Measurements from ENCODE around the gene CTR9.

CTR9 gene

DNA sequence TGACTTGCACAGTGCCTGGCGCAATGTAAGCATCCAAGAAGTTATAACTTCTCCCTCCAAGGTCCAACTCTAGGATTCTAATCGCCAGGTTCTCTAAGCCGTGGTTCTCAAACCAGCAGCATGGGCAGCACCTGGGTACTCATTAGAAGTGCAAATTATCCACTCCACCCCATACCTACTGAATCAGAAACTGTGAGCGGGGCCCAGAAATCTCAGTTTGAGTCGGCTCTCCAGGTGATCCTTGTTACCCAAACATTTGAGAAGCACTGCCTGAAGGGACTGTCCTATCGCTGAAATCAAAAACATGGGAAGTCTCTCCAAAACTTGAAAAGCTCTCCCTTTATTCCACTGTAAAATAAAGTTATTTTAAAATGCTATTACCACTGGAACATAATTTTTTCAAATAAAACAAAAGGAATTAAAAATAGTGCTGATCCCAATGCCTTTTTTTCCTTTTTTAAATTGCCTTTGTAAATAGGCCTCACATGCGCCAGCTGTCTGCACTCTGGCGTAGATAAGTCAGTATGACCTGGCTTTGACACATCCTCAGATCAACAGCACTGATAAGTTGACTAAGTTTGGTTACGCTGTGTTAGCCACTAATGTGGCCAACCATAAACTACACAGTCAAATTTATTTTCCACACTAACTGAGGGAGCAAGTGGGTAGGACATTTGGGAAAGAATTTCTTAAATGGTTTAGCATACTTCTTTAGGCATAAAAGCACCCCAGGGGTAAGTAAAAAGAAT is 8.4 kb upstream of the CTR9 start:
- no peak for DNase-seq (ENCODE audit: low read depth)

DNA sequence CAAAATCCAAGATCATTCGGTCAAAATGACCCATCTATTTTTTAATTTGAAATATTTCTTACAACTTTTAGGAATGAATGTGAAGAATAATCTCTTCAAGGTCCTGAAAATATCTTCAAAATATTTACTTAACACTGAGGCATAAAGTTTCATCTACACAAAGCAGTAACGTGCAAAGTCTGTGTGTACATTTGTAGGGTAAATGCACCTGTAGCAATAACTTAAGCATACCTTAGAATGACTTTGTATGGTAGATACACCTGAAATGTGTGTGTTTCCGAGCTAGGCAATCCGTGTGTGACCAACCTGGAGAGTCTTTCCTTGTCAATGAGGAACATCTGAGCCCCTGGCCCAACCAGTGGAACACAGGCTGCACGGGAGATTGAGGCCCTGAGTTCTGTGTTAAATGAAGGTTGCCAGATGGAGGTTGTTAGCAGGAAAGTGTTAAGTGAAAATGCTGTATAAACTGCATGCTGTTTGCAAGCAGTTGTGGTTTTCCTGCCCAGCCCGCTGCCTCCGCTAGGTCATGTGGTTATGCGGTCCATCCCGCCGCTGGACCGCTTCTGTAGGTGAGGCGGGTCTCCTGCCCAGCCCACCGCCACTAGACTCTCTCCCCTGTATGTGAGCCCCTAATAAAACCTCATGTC is 7.6 kb upstream of the CTR9 start:
- no peak for DNase-seq (ENCODE audit: low read depth)

DNA sequence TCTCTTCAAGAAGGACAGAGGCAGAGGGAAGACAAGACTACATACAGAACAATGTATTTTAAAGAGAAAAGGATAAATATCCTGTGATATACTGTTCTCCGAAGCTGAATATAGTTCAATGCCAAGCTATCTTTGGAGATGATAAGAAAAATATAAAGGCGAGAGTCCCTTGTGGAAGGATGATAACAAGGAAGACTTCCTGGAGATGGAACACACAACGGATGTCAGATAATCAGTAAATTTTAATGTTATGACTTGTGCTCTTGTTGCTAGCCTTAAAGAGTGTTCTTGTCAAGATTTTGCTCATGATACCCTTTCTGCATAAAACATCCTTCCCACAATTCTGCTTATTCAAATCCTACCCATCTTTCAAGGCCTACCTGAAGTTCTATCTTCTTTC is 6.8 kb upstream of the CTR9 start:
- DNase-seq (ENCODE audit: low read depth), result no peak

DNA sequence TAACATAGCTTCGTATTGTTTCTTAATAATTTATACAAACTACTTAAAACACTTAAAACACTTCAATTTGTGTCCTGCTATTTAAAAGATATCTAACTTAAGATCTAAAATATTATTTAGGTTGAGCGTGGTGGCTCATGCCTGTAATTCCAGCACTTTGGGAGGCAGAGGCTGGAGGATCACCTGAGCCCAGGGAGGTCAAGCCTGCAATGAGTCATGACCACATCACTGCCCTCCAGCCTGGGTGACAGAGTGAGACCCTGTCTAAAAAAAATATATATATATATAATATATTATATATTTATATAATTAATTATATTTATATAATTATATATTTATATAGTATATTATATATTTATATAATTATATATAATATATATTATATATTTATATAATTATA is 4.2 kb upstream of the CTR9 start:
- no peak for DNase-seq (ENCODE audit: low read depth)

DNA sequence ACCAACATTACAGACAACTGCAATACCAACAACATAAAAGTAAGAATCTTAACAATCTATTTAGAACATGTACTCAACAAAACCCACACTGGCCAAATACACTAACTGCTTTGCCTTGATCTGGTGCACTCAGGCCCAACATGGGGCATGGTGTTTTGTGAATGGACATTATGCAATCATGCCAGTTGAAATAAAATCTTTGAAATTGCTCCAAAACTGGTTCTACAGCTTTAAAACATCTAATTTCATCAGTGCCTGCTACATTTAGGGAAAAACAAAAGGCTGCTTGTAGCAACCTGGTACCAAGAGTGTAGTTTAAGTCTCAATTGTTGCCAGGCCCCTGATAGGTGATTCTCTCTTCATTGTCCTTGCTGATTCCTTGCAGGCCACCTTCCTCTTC is 3.3 kb upstream of the CTR9 start:
- no peak for DNase-seq (ENCODE audit: low read depth)

DNA sequence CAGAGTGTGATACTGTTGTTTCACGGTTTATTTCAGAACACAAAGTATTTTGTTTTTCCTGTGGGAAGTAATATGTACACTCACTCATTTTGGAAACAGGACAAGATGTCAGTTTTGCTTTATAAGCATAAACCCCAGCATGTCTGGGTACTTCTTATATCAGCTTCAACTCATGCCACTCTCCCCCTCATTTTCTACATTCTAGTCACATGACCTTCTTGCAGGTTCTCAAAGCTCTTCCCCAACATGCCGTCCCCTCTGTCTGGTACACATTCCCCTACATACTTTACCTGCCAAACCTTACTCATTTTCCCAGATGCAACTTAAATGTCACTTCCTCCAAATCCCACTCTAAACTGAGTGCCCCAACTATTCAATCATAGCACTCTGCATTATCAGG is 1.6 kb upstream of the CTR9 start:
- no peak for DNase-seq (ENCODE audit: low read depth)

DNA sequence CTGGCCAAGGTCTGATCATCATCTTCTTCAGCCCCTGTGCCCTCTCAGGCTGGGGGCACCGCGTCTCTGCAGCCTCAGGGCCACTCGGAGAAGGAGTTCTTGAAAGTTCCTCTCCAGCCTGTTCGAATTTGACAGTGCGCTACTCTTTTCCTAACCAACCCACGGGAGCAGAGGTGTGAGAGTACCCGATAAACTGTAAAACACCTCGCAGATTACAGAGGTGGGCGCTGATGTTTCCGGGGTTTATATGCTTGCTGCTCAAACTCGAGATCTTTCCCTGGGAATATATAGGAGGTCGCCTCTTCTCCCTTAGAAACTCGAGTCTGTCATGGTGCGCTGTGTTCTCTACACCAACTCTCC is 515 bp downstream of the CTR9 start:
- DNase-seq (ENCODE audit: low read depth), result no peak

DNA sequence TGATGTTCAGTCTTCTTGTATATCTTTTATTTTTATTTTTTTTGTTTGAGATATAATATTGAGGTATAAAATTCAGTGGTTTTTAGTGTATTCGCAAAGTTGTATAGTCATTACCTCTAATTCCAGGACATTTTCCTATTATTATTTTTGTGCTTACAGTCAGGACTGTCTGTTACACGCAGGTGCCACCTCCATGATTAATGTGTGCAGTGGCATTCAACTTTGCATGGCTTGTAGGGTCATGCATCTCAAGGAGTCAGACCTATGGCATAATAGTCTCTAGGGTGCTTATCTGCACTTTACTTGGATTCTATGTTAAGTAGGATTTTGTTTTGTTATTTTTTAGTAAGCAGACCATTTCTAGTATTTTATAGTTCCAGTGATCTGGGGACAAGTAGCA is 1.0 kb downstream of the CTR9 start:
- no peak for DNase-seq (ENCODE audit: low read depth)

DNA sequence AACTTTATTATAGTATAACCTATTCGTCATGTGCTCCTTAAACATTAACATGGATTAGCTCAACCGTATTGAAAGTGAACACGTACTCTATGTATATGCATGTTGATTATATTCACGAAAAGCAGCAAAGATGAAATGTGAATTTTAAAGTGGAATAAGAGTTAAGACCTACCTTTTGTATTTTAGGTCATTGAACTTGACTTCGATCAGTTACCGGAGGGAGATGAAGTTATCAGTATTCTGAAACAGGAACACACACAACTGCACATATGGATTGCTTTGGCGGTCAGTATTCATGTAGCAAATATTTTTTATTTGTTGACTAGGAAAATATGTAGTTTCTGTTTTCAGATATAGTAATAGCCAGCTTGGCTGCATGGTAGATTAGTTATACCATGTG is 1.4 kb downstream of the CTR9 start:
- no peak for DNase-seq (ENCODE audit: low read depth)

DNA sequence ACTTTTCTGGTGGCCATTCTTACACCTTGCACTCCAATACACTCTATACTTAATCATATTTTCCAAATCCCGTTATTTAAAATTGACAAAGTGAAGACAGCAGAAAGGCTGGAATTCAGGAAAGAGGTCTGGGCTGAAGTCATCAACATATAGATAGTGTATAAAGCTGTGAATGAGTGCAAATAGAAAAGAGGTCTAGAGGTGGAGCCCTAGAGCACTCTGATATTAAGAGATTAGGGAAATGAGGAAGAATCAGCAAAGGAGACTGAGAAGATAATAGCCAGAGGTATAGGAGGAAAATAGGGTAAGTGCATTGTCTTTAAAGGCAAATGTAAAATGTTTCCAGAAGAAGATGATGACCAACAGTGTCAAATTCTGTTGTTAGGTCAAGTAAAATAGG is 7.9 kb downstream of the CTR9 start:
- DNase-seq (ENCODE audit: low read depth), result no peak

DNA sequence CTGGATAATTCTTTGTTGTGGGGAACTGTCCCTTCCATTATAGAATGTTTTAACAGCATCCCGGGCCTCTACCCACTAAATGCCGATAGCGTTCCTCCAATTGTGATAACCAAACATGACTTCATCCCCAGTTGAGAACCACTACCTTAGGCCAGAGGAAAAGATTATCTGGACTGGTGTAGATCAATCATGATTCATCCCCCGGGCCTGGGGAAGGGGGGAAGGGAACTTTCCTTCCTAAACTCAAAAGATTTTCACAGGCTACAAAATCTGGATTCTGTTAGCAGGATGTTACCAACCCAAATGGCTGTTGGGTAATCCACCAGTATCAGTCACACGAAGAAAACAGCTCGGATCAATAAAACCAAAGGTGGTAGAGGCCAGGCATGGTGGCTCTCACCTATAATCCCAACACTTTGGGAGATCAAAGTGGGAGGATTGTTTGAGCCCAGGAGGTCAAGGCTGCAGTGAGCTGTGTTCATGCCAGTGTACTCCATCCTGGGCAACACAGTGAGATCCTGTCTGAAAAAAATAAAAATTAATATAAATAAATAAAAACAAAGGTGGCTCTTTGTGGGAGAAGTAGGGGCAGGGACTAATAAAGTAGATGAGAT is 10.1 kb downstream of the CTR9 start:
- no peak for DNase-seq (ENCODE audit: low read depth)

DNA sequence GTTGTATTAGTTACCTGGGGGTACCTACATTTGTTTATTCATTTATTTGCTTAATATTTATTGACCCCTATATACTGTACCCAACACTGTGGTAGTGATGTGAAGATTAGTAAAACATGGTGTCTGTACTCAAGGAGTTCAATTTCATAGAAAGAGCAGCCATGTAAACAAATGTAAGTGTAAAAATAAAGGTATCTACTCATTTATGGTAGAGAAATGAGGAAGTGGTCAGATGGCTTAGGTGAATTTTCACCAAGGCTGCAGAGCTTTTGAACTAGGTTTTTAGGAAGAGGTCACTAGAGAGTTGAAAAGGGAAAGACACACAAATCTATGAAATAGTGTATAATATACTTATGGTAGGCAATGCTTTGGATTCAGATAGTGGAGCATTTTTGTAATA is 11.1 kb downstream of the CTR9 start:
- no peak for DNase-seq (ENCODE audit: low read depth)

DNA sequence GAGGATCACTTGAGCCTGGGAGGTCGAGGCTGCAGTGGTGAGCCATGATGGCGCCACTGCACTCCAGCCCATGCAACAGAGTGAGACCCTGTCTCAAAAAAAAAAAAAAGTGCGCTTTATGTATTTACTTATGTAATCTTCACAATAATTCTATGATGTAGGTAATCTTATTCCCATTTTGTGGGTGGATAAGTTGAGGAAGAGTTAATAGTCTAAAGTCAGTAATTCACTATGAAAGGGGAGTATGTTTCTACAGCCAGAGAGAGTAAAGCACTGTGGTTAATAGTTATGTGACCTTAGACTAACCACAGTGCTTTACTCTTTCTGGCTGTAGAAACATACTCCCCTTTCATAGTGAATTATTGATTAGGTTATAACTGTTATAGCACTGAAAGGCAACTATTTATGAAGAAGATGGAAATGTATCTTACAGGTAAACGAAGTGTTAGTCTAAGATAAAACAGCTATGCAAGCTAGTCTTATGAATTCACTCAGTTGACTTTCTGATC is 11.9 kb downstream of the CTR9 start:
- no peak for DNase-seq (ENCODE audit: low read depth)

DNA sequence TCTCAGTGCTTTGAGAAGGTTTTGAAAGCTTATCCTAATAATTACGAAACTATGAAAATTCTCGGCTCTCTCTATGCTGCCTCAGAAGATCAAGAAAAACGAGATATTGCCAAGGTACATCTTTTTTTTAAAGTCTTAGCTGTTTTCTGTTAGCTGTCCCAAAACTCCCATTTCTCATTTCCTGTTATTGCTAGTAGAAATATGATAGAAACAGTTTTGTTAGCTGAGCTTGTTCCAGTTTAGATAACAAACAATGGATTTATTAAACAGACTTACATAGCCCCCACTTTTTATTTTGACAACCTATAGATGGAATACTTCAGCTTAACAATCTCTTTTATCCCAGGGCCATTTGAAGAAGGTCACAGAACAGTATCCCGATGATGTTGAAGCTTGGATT is 12.7 kb downstream of the CTR9 start:
- no peak for DNase-seq (ENCODE audit: low read depth)

DNA sequence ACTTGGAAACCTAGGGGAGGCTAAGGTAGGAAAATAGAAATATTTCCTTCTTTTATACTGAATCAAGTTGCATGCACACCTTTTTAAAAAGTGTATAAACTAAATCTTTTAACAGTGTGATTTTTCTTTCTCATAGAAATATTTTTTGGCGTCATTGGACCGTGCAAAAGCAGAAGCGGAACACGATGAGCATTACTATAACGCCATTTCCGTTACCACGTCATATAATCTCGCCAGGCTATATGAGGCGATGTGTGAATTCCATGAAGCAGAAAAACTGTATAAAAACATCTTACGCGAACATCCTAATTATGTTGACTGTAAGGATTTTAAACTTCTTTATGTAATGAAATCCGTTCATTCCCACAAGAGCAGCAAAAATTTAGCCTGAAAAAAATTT is 13.4 kb downstream of the CTR9 start:
- no peak for DNase-seq (ENCODE audit: low read depth)

DNA sequence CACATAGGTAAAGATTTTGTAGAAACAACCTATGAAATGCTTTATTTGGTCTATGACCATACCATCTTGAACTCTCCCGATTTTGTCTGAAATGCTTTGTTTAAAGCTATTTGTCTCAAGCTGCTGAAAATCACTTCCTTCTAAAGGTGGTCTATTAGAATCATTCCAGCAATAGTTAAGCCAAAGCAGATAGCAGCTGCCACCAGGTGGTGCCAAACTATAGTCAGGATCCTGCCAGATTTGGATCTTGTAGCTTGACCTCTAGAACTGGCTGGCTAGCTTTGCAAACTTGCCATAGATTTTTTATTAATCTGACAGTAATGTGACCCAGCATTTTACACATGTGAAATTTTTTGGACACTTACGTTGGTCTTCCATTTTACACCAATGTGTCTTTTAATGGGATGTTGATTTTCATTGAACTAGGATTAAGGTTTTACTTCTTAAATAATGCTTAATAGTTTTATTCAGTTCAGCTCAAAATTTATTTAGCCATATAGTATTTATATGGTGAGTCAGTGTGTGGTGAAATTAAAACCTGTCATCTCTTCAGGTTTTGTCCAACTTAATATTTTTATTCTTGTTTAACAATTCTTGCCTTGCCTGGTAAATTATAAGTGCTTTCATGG is 19.7 kb downstream of the CTR9 start:
- no peak for DNase-seq (ENCODE audit: low read depth)

DNA sequence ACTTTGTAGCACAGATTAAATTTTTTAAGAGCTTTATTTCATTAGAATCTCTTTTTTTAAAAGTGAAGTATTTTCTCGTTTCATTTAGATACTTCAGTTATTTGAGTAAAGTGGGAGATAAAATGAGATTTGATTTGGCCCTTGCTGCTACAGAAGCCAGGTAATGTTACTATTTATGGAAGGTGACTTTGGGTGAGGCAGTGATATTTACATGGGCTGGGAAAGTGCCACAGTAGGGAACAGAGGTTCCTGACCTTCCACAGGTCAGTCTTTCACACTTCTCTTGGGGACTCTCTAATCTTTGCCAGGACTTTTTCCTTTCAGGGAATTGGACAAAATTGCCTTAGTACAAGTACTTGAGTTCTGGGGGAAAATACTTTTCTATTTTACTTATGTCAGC is 20.4 kb downstream of the CTR9 start:
- DNase-seq (ENCODE audit: low read depth), result no peak

DNA sequence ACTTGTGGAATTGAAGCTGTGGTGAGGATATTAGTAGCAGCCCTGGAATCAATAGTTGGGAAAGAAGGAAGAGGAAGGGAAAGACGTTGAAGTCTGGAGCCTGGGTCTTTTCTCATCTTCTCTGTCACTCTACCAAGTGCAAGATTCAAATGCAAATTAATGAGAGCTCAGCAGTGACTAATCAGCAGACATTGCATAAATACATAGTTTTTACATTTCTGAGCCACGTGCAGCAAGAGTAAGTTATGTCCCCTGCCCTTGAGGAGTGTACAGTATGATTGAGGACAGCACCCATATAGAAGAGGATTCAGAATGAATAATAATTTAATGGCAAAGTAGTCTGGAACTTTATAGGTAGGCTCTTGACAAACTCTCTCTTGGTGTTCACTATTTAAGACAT is 23.8 kb downstream of the CTR9 start:
- DNase-seq (ENCODE audit: low read depth), result no peak

DNA sequence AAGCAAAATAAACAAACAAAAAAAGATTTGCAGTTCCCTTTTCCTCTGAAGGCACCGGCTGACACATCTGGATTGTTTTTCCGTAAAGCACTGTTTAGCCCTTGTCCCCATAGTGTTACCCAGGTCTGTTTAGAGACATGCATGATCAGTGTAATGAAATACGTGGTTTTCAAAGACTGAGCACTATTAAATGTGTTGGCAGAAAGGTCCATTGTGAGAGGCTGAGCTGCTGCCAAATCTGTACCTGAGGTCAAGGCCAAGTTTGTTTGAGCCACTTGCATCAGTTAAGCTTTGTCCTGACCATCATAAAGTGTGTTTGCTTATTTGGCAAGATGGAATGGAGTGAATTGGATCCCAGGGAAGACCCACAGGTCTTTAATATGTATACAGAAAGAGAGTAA is 26.3 kb downstream of the CTR9 start:
- no peak for DNase-seq (ENCODE audit: low read depth)

DNA sequence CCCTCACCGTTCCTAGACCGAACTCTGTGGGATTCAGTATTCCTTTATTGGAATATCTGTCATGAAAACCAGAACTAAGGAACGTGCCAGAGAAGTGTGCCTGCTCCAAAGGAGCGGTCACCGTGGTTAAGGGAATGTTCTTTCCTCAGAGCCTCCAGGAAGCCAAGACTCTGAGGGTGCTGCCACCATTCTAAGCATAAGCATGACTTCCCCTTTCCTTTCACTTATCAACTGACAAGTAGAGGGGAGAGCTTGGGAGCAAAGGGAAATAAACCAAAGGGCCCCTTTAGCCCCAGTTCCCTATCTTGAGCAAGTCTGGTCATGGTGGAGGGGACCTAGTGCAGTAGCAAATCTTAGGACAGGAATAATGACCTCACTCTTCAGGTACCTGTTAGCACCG is 26.8 kb downstream of the CTR9 start:
- DNase-seq (ENCODE audit: low read depth), result no peak

DNA sequence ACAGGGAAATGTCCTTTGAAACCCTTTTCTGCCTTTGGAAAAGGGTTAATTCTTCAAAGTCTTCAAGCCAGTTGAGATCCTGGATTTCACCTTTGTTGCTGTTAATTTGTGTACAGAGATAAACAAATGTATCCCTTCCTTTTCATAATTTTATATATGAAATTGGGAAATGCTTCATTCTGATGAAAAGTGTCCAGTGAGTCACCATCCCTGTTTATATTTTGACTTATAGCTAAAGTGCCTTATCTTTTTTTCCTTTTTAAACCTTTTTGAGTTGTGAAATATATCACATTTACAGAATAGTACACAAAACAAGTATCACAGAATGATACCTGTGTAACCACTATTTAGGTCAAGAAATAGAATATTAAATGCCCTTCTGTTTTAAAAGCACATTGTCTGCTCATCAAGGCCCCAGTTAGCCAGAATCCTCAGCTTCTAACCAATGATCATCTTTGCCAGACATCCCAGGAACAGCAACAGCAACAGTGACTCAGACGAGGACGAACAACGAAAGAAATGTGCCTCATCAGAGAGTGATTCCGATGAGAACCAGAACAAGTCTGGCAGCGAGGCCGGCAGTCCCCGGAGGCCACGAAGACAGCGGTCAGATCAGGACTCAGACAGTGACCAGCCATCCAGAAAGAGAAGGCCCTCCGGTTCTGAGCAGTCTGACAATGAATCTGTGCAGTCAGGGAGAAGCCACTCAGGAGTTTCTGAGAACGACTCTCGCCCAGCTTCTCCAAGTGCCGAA is 27.3 kb downstream of the CTR9 start:
- no peak for DNase-seq (ENCODE audit: low read depth)

DNA sequence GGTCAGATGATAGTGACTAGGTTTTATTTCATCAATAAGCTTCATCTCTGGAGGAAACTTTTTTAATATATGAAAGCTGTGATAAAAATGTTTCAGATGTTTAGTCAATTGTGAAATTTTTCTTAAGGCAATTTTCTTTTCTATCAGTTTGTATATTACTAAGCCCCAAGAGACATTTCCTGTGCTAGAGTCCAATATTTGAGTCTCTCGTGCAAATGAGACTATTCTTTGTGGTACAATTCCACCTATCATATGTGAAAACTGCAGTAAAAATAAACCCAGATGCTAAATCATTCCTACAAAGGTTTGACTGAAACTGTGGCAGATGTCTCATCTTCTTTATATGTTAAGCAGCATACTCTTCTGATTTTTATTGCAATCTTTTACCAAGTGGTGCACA is 28.0 kb downstream of the CTR9 start:
- no peak for DNase-seq (ENCODE audit: low read depth)
